Upper lobe of left lung (tissue), 6 donors: ENCODE results near the gene PLXNA2. TPM values are rescaled to one million over a fixed set of nuclear protein-coding genes. Genes with fewer than 3 reads are reported as not detected.

Experiments used
- ATAC-seq, 2 donors: fragments of 200-7000 bp; cut with Tn5 transposase; one replicate each; pipeline ENCODE4 v1.9.1; 2022; ENCODE audit warnings: mild to moderate bottlenecking in 2 of 2, moderate library complexity in 2 of 2; ENCODE audit not compliant: low FRiP score in 2 of 2
- DNase-seq, 2 donors: peaks; one replicate each; pipeline ENCODE4 v3.0.0-alpha.2; 2019 to 2020
- H3K27ac ChIP-seq, 4 donors: fragments of 200-600 bp; sonication (generic); one replicate each; pipeline ENCODE4 v1.5.1; 2016 to 2019
- H3K27me3 ChIP-seq, 4 donors: fragments of 200-600 bp; sonication (generic); one replicate each; pipeline ENCODE4 v1.5.1; 2017 to 2019
- H3K36me3 ChIP-seq, 4 donors: fragments of 200-600 bp; sonication (generic); one replicate each; pipeline ENCODE4 v1.5.1; 2016 to 2019
- H3K4me1 ChIP-seq, 4 donors: fragments of 200-600 bp; sonication (generic); one replicate each; pipeline ENCODE4 v1.5.1; 2018 to 2019
- H3K4me3 ChIP-seq, 4 donors: fragments of 200-600 bp; sonication (generic); one replicate each; pipeline ENCODE4 v1.5.1; 2017 to 2019; ENCODE audit warnings: mild to moderate bottlenecking in 2 of 4, moderate library complexity in 1 of 4
- H3K9me3 ChIP-seq, 4 donors: fragments of 200-600 bp; sonication (generic); one replicate each; pipeline ENCODE4 v1.5.1; 2018 to 2019
- EP300 ChIP-seq, 4 donors: sonication (generic); formaldehyde crosslinking; IDR thresholded peaks; one replicate each; pipeline ENCODE4 v1.5.1; 2017; ENCODE audit warnings: antibody characterized with exemption in 4 of 4, control low read depth in 2 of 4
- POLR2A ChIP-seq, 4 donors: fragments of 450-650 bp; IDR thresholded peaks; one replicate each; pipeline ENCODE4 v1.5.1; 2016 to 2017; ENCODE audit warnings: antibody characterized with exemption in 4 of 4, mild to moderate bottlenecking in 2 of 4
- POLR2AphosphoS5 ChIP-seq, 2 donors: sonication (generic); formaldehyde crosslinking; IDR thresholded peaks; one replicate each; pipeline ENCODE4 v1.5.1; 2017; ENCODE audit warnings: antibody characterized with exemption in 2 of 2
- WGBS, 2 donors: methylation state at CpG; one replicate each; pipeline ENCODE4 v1.1.5; 2017 to 2018; 5-methylcytosine and 5-hydroxymethylcytosine counted together
- total RNA-seq, 6 donors: library from RNA; depleted of rRNA in 4 of 6; stranded (reverse); fragments of >200 nt in 4 of 6; gene quantifications; one replicate each; pipeline versions ENCODE4 v1.1.0 to v1.2.1, GENCODE V29; 2016 to 2021
- TF ChIP-seq, protein P1 (sequence below), 6 experiments: fragments of 450-650 bp in 4 of 6; fragments of 200-600 bp in 2 of 6; sonication (generic) in 2 of 6; IDR thresholded peaks; one replicate each; pipeline ENCODE4 v1.5.1; 2016 to 2019; ENCODE audit warnings: antibody characterized with exemption in 6 of 6
- donor health status: DM: no; HTN: no; CAD: no; lungs with moderate emphysema.
- donor health status: DM: no; HTN: yes; CAD: no; lungs with severe emphysema.

Gene PLXNA2
- total RNA-seq, 6 donors from 2014 or later: 77.5 to 150 (median 101) TPM

DNA sequence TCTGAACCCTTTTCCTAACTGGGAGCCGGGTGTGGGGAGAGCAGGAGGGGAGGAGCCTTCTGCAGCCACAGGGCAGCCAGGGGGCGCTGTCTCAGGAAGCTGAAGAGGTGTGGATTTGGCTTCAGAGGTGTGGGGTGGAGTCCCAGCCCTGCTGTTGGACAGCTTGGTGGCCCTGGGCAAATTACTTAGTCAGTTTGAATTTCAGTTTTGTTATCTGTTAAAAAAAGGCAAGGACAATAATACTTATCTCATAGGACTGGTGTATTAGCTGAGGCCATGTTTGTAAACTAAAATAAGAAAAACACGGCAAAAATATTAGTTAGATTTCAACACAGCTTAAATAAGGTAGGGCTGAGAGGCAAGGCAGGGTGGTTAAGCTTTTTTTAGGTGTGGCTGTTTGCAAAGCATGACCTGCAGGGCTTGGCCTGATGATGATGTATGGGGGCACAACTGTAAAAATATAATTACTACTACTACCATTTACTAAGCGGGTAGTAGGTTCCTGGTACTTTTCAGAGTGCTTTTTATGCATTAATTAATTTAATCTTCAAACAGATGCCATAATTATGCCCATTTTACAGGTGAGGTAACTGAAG is 111.8 kb downstream of the PLXNA2 start:
- WGBS, 2 donors: 34 to 35% methylated on average over 4 of the region's 4 CpGs
- H3K27me3 ChIP-seq: no peaks in the 10 kb centered on the region
- ATAC-seq: peak; percentile 87 to 89
- H3K27ac ChIP-seq: no peak overlapping the region
- peaks cover 12 to 22% (median 20%) of the 10 kb centered on the region in 4 donors for H3K4me1 ChIP-seq
- no peak overlapping the region for H3K4me3 ChIP-seq
- peaks cover 0 to 11% (median 0%) of the 10 kb centered on the region in 4 donors for H3K36me3 ChIP-seq
- peak; percentile 82 to 85 for DNase-seq
- TF ChIP-seq, protein P1, sequence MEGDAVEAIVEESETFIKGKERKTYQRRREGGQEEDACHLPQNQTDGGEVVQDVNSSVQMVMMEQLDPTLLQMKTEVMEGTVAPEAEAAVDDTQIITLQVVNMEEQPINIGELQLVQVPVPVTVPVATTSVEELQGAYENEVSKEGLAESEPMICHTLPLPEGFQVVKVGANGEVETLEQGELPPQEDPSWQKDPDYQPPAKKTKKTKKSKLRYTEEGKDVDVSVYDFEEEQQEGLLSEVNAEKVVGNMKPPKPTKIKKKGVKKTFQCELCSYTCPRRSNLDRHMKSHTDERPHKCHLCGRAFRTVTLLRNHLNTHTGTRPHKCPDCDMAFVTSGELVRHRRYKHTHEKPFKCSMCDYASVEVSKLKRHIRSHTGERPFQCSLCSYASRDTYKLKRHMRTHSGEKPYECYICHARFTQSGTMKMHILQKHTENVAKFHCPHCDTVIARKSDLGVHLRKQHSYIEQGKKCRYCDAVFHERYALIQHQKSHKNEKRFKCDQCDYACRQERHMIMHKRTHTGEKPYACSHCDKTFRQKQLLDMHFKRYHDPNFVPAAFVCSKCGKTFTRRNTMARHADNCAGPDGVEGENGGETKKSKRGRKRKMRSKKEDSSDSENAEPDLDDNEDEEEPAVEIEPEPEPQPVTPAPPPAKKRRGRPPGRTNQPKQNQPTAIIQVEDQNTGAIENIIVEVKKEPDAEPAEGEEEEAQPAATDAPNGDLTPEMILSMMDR (IDR thresholded peaks at IDR 0.05): peak; percentile 62 to 87 (median 75)
- TF ChIP-seq EP300 (IDR thresholded peaks at IDR 0.05): no peak
- H3K9me3 ChIP-seq: no peaks in the 10 kb centered on the region

DNA sequence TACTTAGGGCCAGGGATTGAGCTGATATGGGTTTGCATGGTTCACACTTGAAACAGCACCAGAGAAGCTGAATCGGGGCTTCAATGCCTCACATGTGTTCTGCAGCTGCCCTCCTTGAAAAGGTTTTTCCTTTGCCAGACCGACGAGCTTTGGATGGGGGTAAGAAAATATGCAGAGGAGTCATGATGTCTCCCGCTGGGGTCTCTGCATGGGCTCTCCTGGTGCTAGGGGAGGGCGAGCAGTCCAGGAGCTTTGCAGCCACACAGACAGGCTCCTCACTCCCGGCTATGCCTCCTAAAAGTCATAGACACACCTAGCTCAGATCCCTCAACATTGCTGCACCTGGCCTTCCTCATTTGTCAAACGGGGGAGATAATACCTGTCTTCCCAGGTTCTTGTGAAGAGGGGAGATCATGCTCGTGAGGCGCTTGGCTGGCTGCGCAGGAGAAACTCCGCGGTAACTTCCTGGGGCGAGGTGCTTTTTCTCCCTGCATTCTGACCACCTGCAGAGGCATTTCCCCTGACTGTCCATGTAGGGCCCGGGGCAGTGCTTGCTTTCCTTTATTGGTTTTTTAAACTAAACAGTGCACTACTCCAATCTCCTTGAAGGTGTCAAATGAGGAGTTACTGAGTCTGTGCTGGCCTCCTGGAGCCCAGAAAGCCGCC is 112.4 kb downstream of the PLXNA2 start:
- Histone ChIP-seq H3K27me3 (no peaks in the 10 kb centered on the region), H3K9me3 (no peaks in the 10 kb centered on the region), H3K36me3 (peaks cover 0 to 11% (median 0%) of the 10 kb centered on the region in 4 donors), H3K27ac (no peak overlapping the region), H3K4me1 (peaks cover 12 to 22% (median 18%) of the 10 kb centered on the region in 4 donors), H3K4me3 (no peak overlapping the region)
- TF ChIP-seq, protein P1 (IDR thresholded peaks at IDR 0.05): no peak
- TF ChIP-seq POLR2A (IDR thresholded peaks at IDR 0.05) (no peak), POLR2AphosphoS5 (IDR thresholded peaks at IDR 0.05) (no peak), EP300 (IDR thresholded peaks at IDR 0.05) (no peak)
- WGBS, 2 donors: 47 to 48% methylated on average over 15 of the region's 15 CpGs
- DNase-seq (no peak), ATAC-seq (no peak)

DNA sequence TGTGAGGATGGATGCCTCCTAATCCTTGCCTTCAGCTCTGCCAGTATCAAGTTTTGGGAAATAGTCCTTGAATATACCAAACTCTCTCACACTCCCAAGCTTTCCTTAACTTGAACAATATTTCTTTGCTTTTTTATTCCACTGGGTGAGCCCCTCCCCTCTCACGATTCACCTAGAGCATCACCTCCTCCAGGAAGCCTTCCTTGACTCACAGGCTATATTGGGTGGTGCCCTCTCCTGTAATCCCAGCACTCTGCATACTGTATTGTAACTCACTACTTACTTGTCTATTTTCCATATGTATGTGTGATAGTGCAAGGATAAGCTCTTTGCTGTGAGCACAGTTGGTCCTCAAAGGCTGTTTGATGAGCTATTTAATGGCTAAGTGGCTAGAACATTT is 114.7 kb downstream of the PLXNA2 start:
- H3K27me3 ChIP-seq: no peaks in the 10 kb centered on the region
- no peak overlapping the region for H3K4me3 ChIP-seq
- H3K36me3 ChIP-seq: peaks cover 0 to 11% (median 0%) of the 10 kb centered on the region in 4 donors
- H3K9me3 ChIP-seq: no peaks in the 10 kb centered on the region
- WGBS, 2 donors: 91 to 100% methylated on average over 1 of the region's 1 CpG
- TF ChIP-seq, protein P1 (IDR thresholded peaks at IDR 0.05): no peak
- ATAC-seq (no peak), DNase-seq (no peak)
- H3K4me1 ChIP-seq: peaks cover 5 to 11% (median 10%) of the 10 kb centered on the region in 4 donors
- H3K27ac ChIP-seq: no peak overlapping the region

GRCh38 chr1:208129060-208129459 is 115.1 kb downstream of the PLXNA2 start:
- Histone ChIP-seq H3K9me3 (no peaks in the 10 kb centered on the region), H3K4me3 (no peak overlapping the region), H3K4me1 (peaks cover 5 to 11% (median 10%) of the 10 kb centered on the region in 4 donors), H3K27me3 (no peaks in the 10 kb centered on the region), H3K36me3 (peaks cover 0 to 11% (median 0%) of the 10 kb centered on the region in 4 donors), H3K27ac (no peak overlapping the region)
- no peak for ATAC-seq
- WGBS, 2 donors: 24 to 29% methylated on average over 1 of the region's 1 CpG
- TF ChIP-seq EP300 (IDR thresholded peaks at IDR 0.05) (no peak), POLR2AphosphoS5 (IDR thresholded peaks at IDR 0.05) (no peak), POLR2A (IDR thresholded peaks at IDR 0.05) (no peak)
- TF ChIP-seq, protein P1 (IDR thresholded peaks at IDR 0.05): no peak
- DNase-seq: no peak
